WTC11 (cell line): ENCODE data around the gene SLIT2. TPM values are rescaled to one million over a fixed set of nuclear protein-coding genes. Genes with fewer than 3 reads are reported as not detected.

Experiments used
- ATAC-seq: fragments of 200-7000 bp; cut with Tn5 transposase; 2 replicates; pipeline ENCODE4 v1.10.0; 2021; ENCODE audit warnings: mild to moderate bottlenecking, moderate library complexity
- CTCF ChIA-PET: fragments of 300-600 bp; sonication (Branson Sonifier 250); formaldehyde crosslinking; loops from one replicate; lab custom pipeline; 2021; ENCODE audit warnings: antibody characterized with exemption; lab: Charles Lee
- POLR2A ChIA-PET: fragments of 350-600 bp; sonication (Branson Sonifier 250); formaldehyde crosslinking; loops from one replicate; lab custom pipeline; 2021; ENCODE audit warnings: antibody characterized with exemption; lab: Charles Lee
- DNase-seq: peaks from one replicate; pipeline ENCODE4 v3.0.0; 2021; ENCODE audit warnings: low spot score
- H3K27ac Mint-ChIP-seq: 2 replicates; pipeline ENCODE4 v1.8.0; 2021; ENCODE audit warnings: mixed read lengths
- H3K27me3 Mint-ChIP-seq: 2 replicates; pipeline ENCODE4 v1.8.0; 2021; ENCODE audit warnings: low read depth, mild to moderate bottlenecking, moderate library complexity, mixed read lengths
- H3K36me3 Mint-ChIP-seq: 2 replicates; pipeline ENCODE4 v1.8.0; 2021; ENCODE audit warnings: mixed read lengths
- H3K4me1 Mint-ChIP-seq: 2 replicates; pipeline ENCODE4 v1.8.0; 2022; ENCODE audit warnings: mixed read lengths
- H3K4me3 Mint-ChIP-seq: 2 replicates; pipeline ENCODE4 v1.8.0; 2021; ENCODE audit warnings: mild to moderate bottlenecking, moderate library complexity, mixed read lengths
- H3K9me3 Mint-ChIP-seq: 2 replicates; pipeline ENCODE4 v1.8.0; 2021; ENCODE audit warnings: mixed read lengths
- ATF1 ChIP-seq: sonication (generic); formaldehyde crosslinking; IDR thresholded peaks from 2 replicates; pipeline ENCODE4 v1.8.1; 2023; ENCODE audit warnings: mild to moderate bottlenecking, moderate library complexity, missing genetic modification reagents
- CREB1 ChIP-seq: sonication (generic); formaldehyde crosslinking; IDR thresholded peaks from 2 replicates; pipeline ENCODE4 v1.8.0; 2023; ENCODE audit warnings: mild to moderate bottlenecking, missing genetic modification reagents
- EMX1 ChIP-seq: fragments of 250-450 bp; sonication (Bioruptor Pico); IDR thresholded peaks from 2 replicates; pipeline ENCODE4 v1.8.0; 2021; ENCODE audit warnings: mild to moderate bottlenecking
- GABPB1 ChIP-seq: sonication (generic); formaldehyde crosslinking; IDR thresholded peaks from 2 replicates; pipeline ENCODE4 v1.8.1; 2023; ENCODE audit warnings: mild to moderate bottlenecking, missing genetic modification reagents
- HMGA2 ChIP-seq: fragments of 250-450 bp; sonication (Bioruptor Pico); IDR thresholded peaks from 2 replicates; pipeline ENCODE4 v1.4.0; 2021; ENCODE audit warnings: mild to moderate bottlenecking, moderate library complexity
- JAZF1 ChIP-seq: fragments of 250-450 bp; sonication (Bioruptor Pico); IDR thresholded peaks from 2 replicates; pipeline ENCODE4 v1.9.0; 2021; ENCODE audit warnings: moderate library complexity, mild to moderate bottlenecking, inconsistent platforms
- JUN ChIP-seq: sonication (generic); formaldehyde crosslinking; IDR thresholded peaks from 2 replicates; pipeline ENCODE4 v1.8.0; 2023; ENCODE audit warnings: mild to moderate bottlenecking, missing genetic modification reagents
- KAT7 ChIP-seq: sonication (generic); formaldehyde crosslinking; IDR thresholded peaks from 2 replicates; pipeline ENCODE4 v1.8.1; 2023; ENCODE audit warnings: missing genetic modification reagents, mild to moderate bottlenecking, borderline replicate concordance
- MXD4 ChIP-seq: fragments of 250-450 bp; sonication (Bioruptor Pico); IDR thresholded peaks from 2 replicates; pipeline ENCODE4 v1.8.0; 2021; ENCODE audit warnings: mild to moderate bottlenecking, moderate library complexity, borderline replicate concordance
- NR1H2 ChIP-seq: sonication (generic); formaldehyde crosslinking; IDR thresholded peaks from 2 replicates; pipeline ENCODE4 v1.9.0; 2021; ENCODE audit warnings: mild to moderate bottlenecking, moderate library complexity, missing genetic modification reagents
- NR2C2 ChIP-seq: sonication (generic); formaldehyde crosslinking; IDR thresholded peaks from 2 replicates; pipeline ENCODE4 v1.8.0; 2022; ENCODE audit warnings: mild to moderate bottlenecking, missing genetic modification reagents
- PRRX2 ChIP-seq: fragments of 250-450 bp; sonication (Bioruptor Pico); IDR thresholded peaks from 2 replicates; pipeline ENCODE4 v1.8.0; 2021; ENCODE audit warnings: mild to moderate bottlenecking
- RORB ChIP-seq: fragments of 250-450 bp; sonication (Bioruptor Pico); IDR thresholded peaks from 2 replicates; pipeline ENCODE4 v1.9.0; 2021; ENCODE audit warnings: mild to moderate bottlenecking
- SMAD3 ChIP-seq: sonication (generic); formaldehyde crosslinking; IDR thresholded peaks from 2 replicates; pipeline ENCODE4 v1.8.0; 2022; ENCODE audit warnings: missing genetic modification reagents, mild to moderate bottlenecking, borderline replicate concordance
- TCF7 ChIP-seq: sonication (generic); formaldehyde crosslinking; IDR thresholded peaks from 2 replicates; pipeline ENCODE4 v1.8.0; 2022; ENCODE audit warnings: mild to moderate bottlenecking, low read depth, missing genetic modification reagents, moderate library complexity
- TP53 ChIP-seq: sonication (generic); formaldehyde crosslinking; IDR thresholded peaks from 2 replicates; pipeline ENCODE4 v1.8.1; 2023; ENCODE audit warnings: mild to moderate bottlenecking, missing genetic modification reagents
- ZNF138 ChIP-seq: sonication (generic); formaldehyde crosslinking; conservative IDR thresholded peaks from 2 replicates; pipeline ENCODE4 v1.8.1; 2022; ENCODE audit warnings: mild to moderate bottlenecking, moderate library complexity, missing genetic modification reagents
- ZNF416 ChIP-seq: fragments of 250-450 bp; sonication (Bioruptor Pico); IDR thresholded peaks from 2 replicates; pipeline ENCODE4 v1.9.0; 2021; ENCODE audit warnings: mild to moderate bottlenecking, inconsistent platforms
- ZNF423 ChIP-seq: fragments of 250-450 bp; sonication (Bioruptor Pico); IDR thresholded peaks from 2 replicates; pipeline ENCODE4 v2.1.2; 2022; ENCODE audit warnings: mild to moderate bottlenecking, moderate library complexity
- total RNA-seq: library from RNA; stranded (reverse); gene quantifications from 3 replicates; pipeline ENCODE4 v1.2.3, GENCODE V29; 2021
- TF ChIP-seq, protein P1 (sequence below): sonication (generic); formaldehyde crosslinking; IDR thresholded peaks from 2 replicates; pipeline ENCODE4 v1.8.0; 2022; ENCODE audit warnings: mild to moderate bottlenecking, missing genetic modification reagents
- TF ChIP-seq, protein P2 (sequence below): sonication (generic); formaldehyde crosslinking; IDR thresholded peaks from 2 replicates; pipeline ENCODE4 v1.8.0; 2023; ENCODE audit warnings: missing genetic modification reagents
- TF ChIP-seq, protein P3 (sequence below): sonication (generic); formaldehyde crosslinking; IDR thresholded peaks from 2 replicates; pipeline ENCODE4 v1.8.1; 2022; ENCODE audit warnings: low read depth, missing genetic modification reagents, borderline replicate concordance
- TF ChIP-seq, protein P4 (sequence below): sonication (generic); formaldehyde crosslinking; IDR thresholded peaks from 2 replicates; pipeline ENCODE4 v1.8.0; 2023; ENCODE audit warnings: missing genetic modification reagents, mild to moderate bottlenecking, borderline replicate concordance
- TF ChIP-seq, protein P5 (sequence below): sonication (generic); formaldehyde crosslinking; IDR thresholded peaks from 2 replicates; pipeline ENCODE4 v1.8.1; 2023; ENCODE audit warnings: mild to moderate bottlenecking, missing genetic modification reagents, moderate library complexity
- TF ChIP-seq, protein P6 (sequence below): sonication (generic); formaldehyde crosslinking; IDR thresholded peaks from 2 replicates; pipeline ENCODE4 v1.8.1; 2022; ENCODE audit warnings: mild to moderate bottlenecking, moderate library complexity, missing genetic modification reagents

Gene SLIT2
- total RNA-seq, 1 experiment from 2014 or later, result 6.8 TPM

DNA sequence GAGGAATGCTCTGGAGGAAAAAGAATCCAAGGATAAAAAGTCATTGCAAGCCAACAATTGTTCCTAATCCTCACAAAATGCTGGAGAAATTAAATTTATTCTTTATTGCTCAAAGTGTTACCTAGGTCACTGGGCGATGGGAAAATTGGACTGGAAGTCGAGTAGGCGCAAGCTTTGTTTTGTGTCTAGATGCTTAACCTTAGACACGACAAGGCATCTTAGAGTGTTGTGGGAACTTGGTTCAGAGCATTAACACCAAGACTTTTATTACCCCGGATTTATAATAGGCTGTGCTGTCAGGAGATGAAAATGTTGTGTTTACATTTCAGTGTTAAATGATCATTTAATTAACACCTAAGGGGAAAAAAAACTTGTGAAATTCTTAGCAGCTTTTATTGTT lies 25.1 kb downstream of the SLIT2 start:
- no peaks in the 10 kb centered on the region for H3K27me3 Mint-ChIP-seq
- H3K36me3 Mint-ChIP-seq, result no peaks in the 10 kb centered on the region
- no peak for DNase-seq
- ATAC-seq, result no peak
- H3K4me3 Mint-ChIP-seq, result no peak overlapping the region
- POLR2A ChIA-PET, result no interaction called here
- no peaks in the 10 kb centered on the region for H3K9me3 Mint-ChIP-seq
- no peak for TF ChIP-seq CREB1 (CRISPR knock-in tag)
- TF ChIP-seq, protein P1, sequence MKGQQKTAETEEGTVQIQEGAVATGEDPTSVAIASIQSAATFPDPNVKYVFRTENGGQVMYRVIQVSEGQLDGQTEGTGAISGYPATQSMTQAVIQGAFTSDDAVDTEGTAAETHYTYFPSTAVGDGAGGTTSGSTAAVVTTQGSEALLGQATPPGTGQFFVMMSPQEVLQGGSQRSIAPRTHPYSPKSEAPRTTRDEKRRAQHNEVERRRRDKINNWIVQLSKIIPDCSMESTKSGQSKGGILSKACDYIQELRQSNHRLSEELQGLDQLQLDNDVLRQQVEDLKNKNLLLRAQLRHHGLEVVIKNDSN (CRISPR knock-in tag), result no peak
- TF ChIP-seq JAZF1 (CRISPR knock-in tag), result no peak
- no peak for TF ChIP-seq RORB (CRISPR knock-in tag)
- TF ChIP-seq, protein P2, sequence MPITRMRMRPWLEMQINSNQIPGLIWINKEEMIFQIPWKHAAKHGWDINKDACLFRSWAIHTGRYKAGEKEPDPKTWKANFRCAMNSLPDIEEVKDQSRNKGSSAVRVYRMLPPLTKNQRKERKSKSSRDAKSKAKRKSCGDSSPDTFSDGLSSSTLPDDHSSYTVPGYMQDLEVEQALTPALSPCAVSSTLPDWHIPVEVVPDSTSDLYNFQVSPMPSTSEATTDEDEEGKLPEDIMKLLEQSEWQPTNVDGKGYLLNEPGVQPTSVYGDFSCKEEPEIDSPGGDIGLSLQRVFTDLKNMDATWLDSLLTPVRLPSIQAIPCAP, result no peak
- no peak for TF ChIP-seq TP53 (CRISPR knock-in tag)
- no peak for TF ChIP-seq PRRX2 (CRISPR knock-in tag)
- no peak for TF ChIP-seq NR1H2 (CRISPR knock-in tag)
- TF ChIP-seq HMGA2, result no peak
- no peak for TF ChIP-seq TCF7 (CRISPR knock-in tag)
- TF ChIP-seq MXD4 (CRISPR knock-in tag), result no peak
- no peak for TF ChIP-seq SMAD3 (CRISPR knock-in tag)
- no peak for TF ChIP-seq JUN (CRISPR knock-in tag)
- TF ChIP-seq, protein P3, sequence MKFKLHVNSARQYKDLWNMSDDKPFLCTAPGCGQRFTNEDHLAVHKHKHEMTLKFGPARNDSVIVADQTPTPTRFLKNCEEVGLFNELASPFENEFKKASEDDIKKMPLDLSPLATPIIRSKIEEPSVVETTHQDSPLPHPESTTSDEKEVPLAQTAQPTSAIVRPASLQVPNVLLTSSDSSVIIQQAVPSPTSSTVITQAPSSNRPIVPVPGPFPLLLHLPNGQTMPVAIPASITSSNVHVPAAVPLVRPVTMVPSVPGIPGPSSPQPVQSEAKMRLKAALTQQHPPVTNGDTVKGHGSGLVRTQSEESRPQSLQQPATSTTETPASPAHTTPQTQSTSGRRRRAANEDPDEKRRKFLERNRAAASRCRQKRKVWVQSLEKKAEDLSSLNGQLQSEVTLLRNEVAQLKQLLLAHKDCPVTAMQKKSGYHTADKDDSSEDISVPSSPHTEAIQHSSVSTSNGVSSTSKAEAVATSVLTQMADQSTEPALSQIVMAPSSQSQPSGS (CRISPR knock-in tag), result no peak
- no peak for TF ChIP-seq ZNF138
- TF ChIP-seq, protein P4, sequence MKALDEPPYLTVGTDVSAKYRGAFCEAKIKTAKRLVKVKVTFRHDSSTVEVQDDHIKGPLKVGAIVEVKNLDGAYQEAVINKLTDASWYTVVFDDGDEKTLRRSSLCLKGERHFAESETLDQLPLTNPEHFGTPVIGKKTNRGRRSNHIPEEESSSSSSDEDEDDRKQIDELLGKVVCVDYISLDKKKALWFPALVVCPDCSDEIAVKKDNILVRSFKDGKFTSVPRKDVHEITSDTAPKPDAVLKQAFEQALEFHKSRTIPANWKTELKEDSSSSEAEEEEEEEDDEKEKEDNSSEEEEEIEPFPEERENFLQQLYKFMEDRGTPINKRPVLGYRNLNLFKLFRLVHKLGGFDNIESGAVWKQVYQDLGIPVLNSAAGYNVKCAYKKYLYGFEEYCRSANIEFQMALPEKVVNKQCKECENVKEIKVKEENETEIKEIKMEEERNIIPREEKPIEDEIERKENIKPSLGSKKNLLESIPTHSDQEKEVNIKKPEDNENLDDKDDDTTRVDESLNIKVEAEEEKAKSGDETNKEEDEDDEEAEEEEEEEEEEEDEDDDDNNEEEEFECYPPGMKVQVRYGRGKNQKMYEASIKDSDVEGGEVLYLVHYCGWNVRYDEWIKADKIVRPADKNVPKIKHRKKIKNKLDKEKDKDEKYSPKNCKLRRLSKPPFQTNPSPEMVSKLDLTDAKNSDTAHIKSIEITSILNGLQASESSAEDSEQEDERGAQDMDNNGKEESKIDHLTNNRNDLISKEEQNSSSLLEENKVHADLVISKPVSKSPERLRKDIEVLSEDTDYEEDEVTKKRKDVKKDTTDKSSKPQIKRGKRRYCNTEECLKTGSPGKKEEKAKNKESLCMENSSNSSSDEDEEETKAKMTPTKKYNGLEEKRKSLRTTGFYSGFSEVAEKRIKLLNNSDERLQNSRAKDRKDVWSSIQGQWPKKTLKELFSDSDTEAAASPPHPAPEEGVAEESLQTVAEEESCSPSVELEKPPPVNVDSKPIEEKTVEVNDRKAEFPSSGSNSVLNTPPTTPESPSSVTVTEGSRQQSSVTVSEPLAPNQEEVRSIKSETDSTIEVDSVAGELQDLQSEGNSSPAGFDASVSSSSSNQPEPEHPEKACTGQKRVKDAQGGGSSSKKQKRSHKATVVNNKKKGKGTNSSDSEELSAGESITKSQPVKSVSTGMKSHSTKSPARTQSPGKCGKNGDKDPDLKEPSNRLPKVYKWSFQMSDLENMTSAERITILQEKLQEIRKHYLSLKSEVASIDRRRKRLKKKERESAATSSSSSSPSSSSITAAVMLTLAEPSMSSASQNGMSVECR (CRISPR knock-in tag), result no peak
- no peak for TF ChIP-seq EMX1
- no peak for TF ChIP-seq GABPB1 (CRISPR knock-in tag)
- TF ChIP-seq NR2C2 (CRISPR knock-in tag), result no peak
- TF ChIP-seq, protein P5, sequence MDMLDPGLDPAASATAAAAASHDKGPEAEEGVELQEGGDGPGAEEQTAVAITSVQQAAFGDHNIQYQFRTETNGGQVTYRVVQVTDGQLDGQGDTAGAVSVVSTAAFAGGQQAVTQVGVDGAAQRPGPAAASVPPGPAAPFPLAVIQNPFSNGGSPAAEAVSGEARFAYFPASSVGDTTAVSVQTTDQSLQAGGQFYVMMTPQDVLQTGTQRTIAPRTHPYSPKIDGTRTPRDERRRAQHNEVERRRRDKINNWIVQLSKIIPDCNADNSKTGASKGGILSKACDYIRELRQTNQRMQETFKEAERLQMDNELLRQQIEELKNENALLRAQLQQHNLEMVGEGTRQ, result no peak
- no peak overlapping the region for H3K27ac Mint-ChIP-seq
- CTCF ChIA-PET, result no interaction called here
- peaks cover 28% of the 10 kb centered on the region for H3K4me1 Mint-ChIP-seq

DNA sequence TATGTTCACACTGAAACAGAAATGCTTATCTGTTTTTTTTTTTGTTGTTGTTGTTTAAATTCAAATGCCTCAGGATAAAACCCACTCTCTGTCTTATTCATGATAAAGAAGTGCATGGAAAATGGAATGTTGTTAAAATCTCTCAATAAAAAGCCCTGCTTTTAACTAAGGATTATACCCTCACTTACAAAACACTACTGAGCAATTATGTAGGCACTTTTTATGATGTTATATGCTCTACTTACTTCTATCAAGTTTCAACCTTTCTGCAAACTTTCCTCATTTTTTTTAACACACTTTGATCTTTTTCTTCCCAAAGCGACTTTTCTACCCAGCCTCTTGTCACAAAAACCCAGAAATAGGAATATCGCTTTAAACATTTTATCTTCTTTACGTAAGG lies 26.5 kb downstream of the SLIT2 start:
- ATAC-seq, result no peak
- Mint-ChIP-seq H3K27ac (no peak overlapping the region), H3K4me1 (peaks cover 38% of the 10 kb centered on the region), H3K27me3 (no peaks in the 10 kb centered on the region), H3K9me3 (no peaks in the 10 kb centered on the region), H3K4me3 (no peak overlapping the region), H3K36me3 (no peaks in the 10 kb centered on the region)
- DNase-seq, result no peak
- TF ChIP-seq, protein P1 (CRISPR knock-in tag), result no peak
- no peak for TF ChIP-seq ATF1 (CRISPR knock-in tag)
- TF ChIP-seq, protein P6, sequence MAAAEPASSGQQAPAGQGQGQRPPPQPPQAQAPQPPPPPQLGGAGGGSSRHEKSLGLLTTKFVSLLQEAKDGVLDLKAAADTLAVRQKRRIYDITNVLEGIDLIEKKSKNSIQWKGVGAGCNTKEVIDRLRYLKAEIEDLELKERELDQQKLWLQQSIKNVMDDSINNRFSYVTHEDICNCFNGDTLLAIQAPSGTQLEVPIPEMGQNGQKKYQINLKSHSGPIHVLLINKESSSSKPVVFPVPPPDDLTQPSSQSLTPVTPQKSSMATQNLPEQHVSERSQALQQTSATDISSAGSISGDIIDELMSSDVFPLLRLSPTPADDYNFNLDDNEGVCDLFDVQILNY (CRISPR knock-in tag), result no peak
- TF ChIP-seq, protein P5, result no peak
- no peak for TF ChIP-seq KAT7 (CRISPR knock-in tag)
- no peak for TF ChIP-seq GABPB1 (CRISPR knock-in tag)
- TF ChIP-seq ZNF138, result no peak
- TF ChIP-seq ZNF416, result no peak
- TF ChIP-seq ZNF423 (CRISPR knock-in tag), result no peak
- no peak for TF ChIP-seq JAZF1 (CRISPR knock-in tag)
- CTCF ChIA-PET, result no interaction called here
- POLR2A ChIA-PET, result no interaction called here
